CMK (cell line): ENCODE measurements around the gene GID8.

Source experiments
- DNase-seq: peaks from one replicate; pipeline ENCODE4 v3.0.0-alpha.2; 2010; ENCODE audit warnings: low read depth

Gene GID8

DNA sequence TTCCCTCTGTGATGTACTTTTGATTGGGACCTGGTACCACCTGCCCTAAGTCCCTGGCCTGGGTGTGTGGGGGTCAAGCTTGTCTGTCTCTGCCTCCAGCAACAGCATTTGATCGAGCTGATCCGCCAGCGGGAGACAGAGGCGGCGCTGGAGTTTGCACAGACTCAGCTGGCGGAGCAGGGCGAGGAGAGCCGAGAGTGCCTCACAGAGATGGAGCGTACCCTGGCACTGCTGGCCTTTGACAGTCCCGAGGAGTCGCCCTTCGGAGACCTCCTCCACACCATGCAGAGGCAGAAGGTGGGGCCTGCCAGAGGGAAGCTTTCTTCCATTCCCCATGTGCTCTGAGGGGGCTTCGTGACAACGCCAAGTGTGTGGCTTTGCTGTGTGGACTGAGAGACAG lies 5.4 kb downstream of the GID8 start:
- DNase-seq: no peak

DNA sequence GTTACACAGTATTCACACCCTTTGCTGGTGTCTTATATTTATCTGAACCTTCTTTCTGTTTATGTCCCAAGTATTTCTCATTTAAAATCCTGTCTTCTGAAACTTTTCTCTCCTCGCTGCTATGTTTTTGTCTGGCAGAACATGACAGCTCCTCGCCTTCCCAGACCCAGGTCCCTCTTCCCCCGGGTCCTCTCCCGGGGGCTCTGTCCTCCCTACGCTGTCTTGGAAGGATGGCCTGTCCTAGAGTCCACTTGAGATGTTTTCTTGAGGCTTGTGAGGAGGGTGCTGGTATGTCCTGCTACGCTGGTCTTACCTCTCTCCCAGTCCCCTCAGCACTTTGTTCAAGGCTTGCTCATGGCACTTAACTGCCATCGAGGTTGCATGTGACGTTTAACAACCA lies 6.2 kb downstream of the GID8 start:
- no peak for DNase-seq

DNA sequence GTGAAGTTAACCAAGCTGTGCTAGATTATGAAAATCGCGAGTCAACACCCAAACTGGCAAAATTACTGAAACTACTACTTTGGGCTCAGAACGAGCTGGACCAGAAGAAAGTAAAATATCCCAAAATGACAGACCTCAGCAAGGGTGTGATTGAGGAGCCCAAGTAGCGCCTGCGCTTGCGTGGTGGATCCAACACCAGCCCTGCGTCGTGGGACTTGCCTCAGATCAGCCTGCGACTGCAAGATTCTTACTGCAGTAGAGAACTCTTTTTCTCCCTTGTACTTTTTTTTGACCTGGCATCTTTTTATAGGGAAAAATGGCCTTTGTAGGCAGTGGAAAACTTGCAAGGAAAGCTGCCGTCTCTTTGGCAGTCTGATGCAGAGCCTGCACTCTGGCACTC lies 6.8 kb downstream of the GID8 start:
- DNase-seq: no peak

DNA sequence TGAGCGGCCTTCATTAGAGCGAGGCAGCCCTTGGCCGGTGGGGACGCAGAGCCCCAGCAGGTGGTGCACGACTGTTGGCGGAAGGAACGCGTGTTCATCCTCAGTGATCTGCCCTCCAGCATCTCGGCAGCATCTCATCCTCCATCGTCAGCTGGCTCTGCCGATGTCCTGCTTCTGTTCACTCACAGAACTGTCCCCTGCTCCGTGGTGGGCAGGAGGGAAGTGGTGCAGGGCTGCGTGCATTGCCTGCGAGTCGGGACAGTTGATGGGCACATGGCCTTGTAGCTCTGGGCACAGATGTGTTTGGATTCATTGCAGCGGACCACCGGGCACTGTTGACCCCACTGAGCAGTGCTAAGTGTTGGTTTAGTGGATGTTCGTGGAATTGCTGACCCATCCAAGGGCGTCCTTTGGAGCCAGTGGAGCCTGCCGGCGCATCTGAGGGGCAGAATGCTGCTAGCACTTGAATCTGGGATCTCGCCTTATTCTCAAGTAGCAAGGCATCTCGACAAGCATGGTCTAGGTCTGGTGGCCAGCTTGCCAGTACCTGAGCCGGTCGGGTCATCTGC lies 7.9 kb downstream of the GID8 start:
- DNase-seq: no peak

DNA sequence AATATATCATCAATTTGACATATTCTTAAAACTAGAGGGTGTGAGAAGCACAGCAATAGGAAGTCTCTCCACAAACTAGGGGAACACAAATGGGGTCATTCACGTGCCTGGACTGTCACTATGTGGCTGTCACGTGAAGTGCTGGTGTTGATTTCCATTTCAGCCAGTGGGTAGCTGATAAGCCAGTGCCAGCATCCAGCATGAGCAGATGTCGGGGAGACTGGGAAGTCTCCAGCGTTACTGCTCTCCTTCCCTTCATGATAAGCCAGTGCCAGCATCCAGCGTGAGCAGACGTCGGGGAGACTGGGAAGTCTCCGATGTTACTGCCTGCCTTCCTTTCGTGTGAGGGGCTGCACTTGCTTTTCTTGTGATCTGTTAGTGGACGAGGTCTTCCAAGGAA lies 9.0 kb downstream of the GID8 start:
- no peak for DNase-seq

DNA sequence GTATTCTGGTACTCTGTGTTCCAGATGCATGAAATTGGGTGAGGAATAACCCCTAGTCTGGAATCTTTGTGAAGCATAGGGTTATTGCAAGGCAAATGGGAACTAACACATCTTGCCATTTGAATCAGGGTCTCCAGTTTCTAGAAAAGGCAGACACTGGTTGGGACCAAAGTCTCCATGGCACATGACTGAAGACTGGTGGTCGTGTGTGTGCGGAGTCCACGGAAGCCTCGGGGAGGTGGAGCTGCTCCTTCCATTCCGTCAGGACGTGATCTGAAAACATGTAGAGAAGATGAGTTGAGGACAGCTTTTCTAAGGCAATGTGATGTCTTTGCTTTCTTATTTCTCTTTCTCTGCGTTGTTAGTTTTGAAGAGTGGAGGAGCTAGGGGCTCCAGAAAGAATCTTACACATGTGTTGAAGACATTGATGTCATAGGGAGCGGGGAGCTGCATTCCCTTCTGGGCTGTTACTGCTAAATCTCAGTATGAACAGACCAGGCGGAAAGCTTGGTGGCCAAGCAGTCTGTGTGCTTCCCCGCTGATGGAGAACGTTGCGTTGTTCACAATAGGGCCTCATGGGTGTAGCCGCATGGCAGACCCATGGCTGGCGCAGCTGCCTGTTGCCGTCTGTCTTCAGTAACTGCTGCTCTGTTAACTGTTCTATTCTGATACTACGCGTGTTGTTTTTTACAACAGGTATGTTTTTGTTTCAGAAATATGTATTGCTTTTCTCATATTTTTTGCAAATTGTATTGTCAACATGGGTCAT lies 9.8 kb downstream of the GID8 start:
- no peak for DNase-seq

DNA sequence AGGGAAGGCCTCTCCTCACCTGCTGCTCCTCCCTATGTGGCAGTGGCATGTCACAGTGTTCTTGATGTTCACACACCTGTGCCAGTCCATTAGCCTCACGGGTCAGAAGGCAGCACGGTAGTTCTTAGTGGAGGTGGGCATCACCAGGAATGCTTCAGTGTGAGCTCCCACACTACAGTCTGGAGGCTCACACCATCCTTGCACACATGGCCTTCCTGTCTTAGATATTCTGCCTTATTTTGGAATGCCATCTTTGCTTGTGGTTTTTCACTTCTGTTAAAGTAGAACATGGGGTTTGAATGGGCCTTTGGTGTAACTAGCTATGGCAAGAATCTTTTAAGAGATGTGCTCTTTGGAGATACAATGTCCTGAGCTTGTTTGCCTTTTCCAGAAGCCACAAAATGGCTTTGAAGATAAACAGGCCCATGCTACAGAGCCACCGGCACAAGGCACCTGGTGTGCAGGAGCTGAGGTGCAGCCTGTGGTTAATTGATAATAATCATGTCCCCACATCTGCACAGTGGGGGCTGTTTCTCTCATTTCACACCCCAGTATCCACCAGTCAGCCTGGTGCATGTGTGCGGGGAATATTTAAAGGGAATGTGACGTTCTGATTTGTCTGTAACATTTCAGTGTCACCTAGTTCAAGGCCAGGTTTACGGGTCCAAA lies 11.3 kb downstream of the GID8 start:
- DNase-seq: no peak

DNA sequence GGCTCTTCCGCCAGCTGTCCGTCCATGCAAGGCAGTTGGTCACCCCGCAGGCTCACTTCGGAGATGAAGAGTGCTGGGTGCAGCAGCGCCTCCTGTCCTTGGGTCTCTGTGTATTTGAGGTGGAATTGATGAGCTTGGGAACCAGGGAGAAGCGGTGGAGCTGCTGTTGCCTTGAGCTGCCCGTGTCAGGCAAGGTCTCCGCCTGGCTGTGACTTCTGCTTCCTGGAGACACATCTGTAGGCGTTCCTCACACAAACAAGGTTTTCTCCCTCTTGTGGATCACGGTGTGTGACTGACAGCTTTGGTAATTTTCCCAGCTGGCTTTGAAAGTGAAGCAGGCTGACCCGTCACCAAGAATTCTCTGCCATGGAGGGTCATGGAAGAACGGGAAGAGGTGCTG lies 12.0 kb downstream of the GID8 start:
- no peak for DNase-seq

DNA sequence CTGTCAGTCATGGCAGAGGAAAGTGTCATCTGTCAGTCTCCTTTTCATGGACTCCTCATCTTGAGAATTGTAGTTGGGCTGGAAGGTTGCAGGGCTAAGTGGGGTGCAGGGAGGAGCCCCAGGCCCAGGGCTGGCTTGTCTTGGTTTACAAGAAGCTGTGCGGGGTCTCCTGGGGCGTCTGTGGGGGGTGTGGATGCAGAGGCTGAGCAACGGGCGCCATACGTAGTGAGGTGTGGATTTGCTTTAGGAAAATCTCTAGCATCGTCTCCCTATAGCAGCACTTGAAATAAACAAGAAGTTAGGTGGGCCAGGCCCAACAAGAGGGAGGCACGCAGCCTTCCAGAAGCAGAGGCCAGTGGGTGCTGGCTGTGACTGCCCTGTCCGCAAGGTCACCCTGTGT lies 12.8 kb downstream of the GID8 start:
- no peak for DNase-seq

DNA sequence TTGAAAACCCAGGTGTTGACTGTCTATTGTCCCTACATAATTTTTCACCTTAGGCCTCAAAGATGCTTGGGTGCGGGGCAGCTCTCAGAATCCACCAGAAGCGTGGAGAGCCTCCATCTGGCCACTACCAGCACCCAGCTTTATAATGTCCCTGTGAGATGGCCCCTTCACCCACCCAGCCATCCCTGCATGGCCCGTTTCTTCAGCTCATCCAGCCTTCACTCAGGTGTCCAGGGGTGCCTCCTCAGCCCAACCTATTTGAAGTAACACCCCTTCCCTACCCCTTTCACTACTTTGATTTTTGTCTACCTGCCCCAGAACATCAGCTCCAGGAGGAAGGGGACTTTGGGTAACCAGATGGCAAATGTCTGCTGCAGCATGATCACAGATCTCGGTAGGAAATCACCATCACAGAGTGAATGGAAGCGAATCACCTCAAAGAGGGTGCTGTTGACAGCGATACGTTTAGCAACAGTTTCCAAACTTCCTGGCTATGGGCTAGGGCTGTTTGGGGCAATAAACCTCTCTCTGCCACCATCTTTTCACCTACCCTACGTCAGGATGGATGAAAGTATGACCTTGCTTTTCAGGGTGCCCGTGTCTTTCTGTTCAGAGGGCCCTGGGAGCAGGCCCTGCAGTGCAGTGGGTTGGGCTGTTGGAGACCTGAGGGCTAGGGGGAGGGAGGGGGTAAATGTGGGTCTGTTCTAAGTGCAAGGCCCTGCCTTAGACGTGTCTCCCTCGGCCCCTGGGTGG lies 13.4 kb downstream of the GID8 start:
- DNase-seq: no peak

DNA sequence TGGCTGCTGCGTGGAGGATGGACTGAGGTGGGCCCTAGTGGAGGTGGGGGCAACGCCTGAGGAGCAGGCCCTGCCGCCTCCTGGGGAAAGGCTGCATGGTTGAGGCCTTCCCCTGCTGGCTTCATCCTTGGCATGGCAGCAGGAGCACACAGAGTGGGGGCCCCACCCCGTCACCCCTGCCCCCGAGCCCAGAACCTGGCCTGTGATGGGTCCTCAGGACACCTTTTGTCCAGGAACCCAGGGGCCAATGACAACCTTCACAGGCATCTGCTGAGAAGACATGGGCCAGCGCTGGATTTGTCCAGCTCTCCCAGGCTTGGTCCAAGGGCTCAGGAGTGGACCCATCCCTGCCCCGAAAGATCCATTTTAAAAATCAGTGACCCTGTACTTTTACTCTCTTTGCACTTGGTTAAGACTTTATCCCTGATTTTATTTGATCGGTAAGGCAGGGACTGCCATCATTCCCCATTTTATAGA lies 14.0 kb downstream of the GID8 start:
- no peak for DNase-seq

DNA sequence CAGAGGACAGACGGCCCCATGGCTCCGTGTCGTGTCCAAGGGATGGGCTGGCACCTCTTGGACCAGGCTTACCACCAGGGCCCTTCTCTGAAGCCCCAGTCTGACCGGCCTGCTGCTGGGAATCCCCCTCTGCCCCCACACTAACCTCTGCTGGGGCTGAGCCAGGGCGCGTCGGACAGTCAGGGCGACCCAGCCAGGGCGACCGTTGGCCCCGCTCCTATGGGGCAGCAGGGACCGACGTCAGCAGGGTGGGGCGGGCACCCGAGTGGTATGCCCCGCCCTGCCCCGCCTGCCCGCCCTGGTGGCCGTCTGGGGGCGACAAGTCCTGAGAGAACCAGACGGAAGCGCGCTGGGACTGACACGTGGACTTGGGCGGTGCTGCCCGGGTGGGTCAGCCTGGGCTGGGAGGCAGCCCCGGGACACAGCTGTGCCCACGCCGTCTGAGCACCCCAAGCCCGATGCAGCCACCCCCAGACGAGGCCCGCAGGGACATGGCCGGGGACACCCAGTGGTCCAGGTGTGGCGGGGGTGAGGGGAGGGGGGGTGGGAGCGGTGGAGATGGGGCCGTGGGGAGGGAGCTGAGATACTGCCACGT lies 14.5 kb downstream of the GID8 start, which contains the start of gene SLC17A9:
TSS of gene SLC17A9 (plus strand) at position 337 of the 595 bp plus-strand sequence. CDS start at position 459, 122 bp downstream.
- DNase-seq: peak; percentile 84

DNA sequence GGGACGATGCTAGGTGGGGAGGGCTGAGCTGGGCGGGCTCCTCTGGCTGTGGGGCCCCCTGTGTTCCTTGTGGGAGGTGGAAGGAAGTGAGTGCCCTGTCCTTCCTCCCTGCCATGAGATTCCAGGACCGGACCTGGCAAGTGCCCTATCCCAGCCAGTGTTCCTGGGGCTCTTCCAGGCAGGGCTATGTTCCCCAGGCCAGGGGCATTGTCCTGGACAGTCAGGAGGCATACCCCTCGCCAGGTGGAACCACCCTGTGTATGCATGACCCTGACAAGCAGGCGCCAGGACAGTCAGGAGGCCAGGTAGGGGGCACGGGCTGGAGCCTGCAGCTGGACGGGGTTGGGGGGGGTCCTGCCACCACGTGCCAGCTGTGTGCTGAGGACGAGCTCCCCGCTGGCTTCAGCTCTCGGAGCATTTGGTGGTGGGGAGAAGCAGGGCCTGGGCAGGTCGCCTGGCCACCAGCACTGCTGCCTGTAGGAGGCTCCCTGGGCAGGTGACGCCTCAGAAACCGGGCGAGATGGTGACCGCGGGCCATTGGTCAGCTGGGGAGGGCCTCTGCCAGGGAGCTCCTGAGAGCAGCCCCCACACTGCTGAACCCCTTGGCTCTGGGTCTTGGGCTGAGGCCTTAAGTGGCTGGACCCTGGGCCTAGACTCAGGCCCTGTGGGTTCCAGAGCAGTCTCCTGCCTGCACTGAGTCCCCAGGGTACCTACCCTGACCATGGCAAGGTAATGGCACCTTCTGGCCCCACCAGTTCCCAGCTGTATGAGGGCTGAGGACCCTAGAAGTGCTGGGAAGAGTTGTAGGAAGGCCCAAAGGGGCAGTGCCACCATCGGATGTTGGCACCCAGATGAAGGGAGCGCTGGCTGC lies 15.3 kb downstream of the GID8 start:
- no peak for DNase-seq

DNA sequence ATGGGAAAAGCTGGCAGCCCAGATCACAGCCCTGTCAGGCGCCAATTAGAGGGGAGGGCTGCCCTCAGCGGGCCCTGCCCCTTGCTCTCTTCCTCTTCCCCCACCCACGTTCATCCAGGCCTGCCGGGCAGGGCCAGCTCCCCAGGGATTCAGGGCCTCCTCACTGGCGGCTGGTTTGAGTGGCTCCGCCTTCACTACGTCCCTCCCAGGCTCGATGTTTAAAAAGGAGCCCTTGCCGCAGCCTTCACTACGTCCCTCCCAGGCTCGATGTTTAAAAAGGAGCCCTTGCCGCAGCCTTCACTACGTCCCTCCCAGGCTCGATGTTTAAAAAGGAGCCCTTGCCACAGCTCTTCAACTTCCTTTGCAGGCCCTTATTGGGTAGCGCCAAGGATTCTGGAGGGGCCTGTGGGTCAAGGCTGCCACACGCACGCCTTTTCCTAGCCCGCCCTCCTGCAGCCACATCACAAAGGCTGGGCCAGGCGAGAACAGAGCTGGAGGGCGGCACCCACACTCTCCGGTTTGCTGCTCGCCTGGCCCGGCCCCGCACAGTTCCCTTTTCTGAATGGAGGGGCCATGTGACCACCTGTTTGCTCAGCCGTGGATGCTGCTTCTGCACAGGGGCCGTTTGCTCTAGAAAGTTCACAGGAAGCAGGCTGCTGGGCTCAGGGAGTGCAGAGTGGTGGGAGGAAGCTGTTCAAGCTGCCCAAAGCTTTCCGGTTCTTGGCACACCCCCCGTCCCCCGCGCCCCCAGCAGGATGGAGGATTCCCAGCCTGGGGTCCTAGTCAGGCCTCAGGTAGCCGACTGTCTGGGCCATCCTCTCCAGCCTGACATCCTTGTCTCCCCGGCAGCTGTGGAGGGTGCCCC lies 16.1 kb downstream of the GID8 start:
- peak; percentile 83 for DNase-seq

DNA sequence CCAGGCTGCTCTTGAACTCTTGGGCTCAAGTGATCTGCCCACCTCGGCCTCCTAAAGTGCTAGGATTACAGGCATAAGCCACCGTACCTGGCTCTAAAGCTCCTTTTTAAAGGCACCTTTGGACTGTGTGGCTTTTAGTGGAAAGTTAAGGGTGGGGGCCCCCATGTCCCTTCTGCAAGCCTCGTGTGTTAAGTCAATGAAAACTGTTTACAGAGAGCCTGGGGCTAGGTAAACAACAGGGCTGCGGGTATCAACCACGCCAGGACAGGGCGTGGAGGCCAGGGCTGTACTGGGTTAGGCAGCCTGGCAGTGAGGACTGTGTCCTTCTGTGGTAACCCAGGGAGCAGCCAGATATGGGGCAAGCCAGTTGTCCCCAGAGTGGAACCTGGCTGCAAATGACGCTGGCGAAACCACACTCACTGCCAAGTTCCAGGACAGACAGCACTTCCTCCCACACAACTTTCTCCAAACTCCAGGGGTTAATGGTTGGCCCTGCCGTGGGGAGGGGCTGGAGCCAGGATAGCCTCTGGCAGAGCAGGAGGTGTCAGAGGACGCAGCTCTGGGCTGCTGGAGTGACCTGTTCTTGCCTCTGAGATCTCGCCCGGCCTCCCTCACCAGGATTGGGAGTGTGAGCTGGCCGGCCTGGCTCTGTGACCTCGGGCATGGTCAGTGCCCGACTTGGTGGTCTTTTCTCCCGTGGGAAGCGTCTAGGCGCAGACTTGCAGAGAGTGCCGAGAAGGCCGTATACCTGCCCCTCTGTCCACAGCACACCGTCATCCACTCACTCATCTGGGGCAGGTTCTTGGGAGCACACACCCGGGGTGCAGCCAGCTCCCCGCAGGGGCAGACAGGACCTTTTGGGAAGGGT lies 17.8 kb downstream of the GID8 start:
- no peak for DNase-seq

DNA sequence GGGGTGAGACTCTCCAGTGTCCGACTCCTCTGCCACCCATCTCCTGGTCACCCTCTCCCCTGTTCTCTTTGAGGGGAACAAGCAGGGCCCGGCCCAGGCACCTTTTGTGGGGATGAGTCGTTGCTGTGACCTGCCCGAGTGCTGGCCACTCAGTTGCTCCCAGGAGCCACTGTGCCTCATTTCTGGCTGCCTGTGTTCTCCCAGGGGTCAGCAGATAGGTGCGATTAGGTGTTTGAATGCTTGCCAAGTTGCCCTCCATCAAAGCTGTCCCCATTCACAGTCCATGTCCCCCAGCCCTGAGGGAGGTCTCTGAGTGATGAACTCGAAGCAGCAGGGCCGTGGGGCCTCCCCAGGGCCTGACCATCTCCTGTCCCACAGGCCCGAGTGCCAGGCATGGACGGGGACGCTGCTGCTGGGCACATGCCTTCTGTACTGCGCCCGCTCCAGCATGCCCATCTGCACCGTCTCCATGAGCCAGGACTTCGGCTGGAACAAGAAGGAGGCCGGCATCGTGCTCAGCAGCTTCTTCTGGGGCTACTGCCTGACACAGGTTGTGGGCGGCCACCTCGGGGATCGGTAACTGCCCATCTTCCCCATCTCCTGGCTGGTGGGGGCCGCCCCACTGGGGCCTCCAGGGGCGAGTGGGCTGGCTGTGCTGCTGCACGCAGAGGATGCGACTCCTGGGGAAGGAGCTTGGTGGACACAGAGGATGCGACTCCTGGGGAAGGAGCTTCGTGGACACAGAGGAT lies 18.6 kb downstream of the GID8 start:
- no peak for DNase-seq

DNA sequence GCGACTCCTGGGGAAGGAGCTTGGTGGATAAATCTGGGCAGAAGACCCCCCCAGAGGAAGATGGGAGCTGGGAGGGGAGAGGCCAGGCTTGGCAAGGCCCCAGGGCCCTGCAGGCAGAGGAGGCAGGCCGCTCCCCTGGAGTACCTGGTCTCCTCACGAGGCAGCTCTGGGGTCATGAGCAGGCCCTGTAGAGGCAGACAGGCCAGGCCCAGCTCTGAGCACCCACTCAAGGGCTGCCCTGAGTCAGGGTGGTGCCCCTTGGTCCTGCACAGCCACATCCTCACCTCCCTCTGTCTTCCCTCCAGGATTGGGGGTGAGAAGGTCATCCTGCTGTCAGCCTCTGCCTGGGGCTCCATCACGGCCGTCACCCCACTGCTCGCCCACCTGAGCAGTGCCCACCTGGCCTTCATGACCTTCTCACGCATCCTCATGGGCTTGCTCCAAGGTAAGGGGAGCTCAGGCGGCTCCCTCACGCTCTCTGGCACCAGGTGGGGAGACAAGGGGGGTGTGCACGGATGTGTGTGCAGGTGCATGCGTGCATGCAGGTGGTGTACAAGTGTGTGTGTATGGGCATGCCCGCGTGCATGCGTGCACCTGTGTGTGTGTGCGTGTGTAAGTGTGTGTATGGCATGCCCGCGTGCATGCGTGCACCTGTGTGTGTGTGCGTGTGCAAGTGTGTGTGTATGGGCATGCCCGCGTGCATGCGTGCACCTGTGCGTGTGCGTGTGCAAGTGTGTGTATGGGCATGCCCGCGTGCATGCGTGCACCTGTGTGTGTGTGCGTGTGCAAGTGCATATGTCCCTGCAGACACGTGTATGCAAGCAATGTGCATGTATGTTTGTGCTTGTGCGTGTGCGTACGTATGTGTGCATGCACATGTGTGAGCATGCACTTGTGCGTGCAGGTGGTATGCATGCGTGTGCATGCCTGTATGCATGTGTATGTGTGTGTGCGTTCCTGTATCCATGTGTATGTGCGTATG lies 19.5 kb downstream of the GID8 start:
- DNase-seq: no peak
